ENCODE results near the gene RIMS1.

RIMS1 gene

GRCh38 chr6:71886184-71887005, at the start of gene RIMS1:
Gene RIMS1 (plus strand): TSS chr6:71886550. CDS start chr6:71887024, 474 bp downstream.
- in situ Hi-C loops (cut with HindIII; ENCODE audit: low sequenced_read_pairs) = no loop called here

GRCh38 chr6:71851214-71851613, 35.1 kb upstream of the RIMS1 start:
- in situ Hi-C loops (cut with HindIII; ENCODE audit: low sequenced_read_pairs) = no loop called here

GRCh38 chr6:71852948-71853347, 33.4 kb upstream of the RIMS1 start:
- in situ Hi-C loops (cut with HindIII; ENCODE audit: low sequenced_read_pairs) = no loop called here

GRCh38 chr6:71855406-71855805, 30.9 kb upstream of the RIMS1 start:
- in situ Hi-C loops (cut with HindIII; ENCODE audit: low sequenced_read_pairs) = no loop called here

- in situ Hi-C loops (cut with HindIII; ENCODE audit: low sequenced_read_pairs) = no loop called here
These were observed 7.3 kb upstream of the RIMS1 start for GRCh38 chr6:71879016-71879415.

GRCh38 chr6:71887006-71887743, 825 bp downstream of the RIMS1 start:
- in situ Hi-C loops (cut with HindIII; ENCODE audit: low sequenced_read_pairs) = no loop called here

GRCh38 chr6:71887744-71888230, 1.4 kb downstream of the RIMS1 start:
- in situ Hi-C loops (cut with HindIII; ENCODE audit: low sequenced_read_pairs) = no loop called here

GRCh38 chr6:71888756-71889340, 2.5 kb downstream of the RIMS1 start:
- in situ Hi-C loops (cut with HindIII; ENCODE audit: low sequenced_read_pairs) = no loop called here

GRCh38 chr6:71889366-71889765, 3.0 kb downstream of the RIMS1 start:
- in situ Hi-C loops (cut with HindIII; ENCODE audit: low sequenced_read_pairs) = no loop called here

- in situ Hi-C loops (cut with HindIII; ENCODE audit: low sequenced_read_pairs) = no loop called here
These were observed 6.3 kb downstream of the RIMS1 start for GRCh38 chr6:71892641-71893040.

GRCh38 chr6:71900642-71901041, 14.3 kb downstream of the RIMS1 start:
- in situ Hi-C loops (cut with HindIII; ENCODE audit: low sequenced_read_pairs) = no loop called here

- in situ Hi-C loops (cut with HindIII; ENCODE audit: low sequenced_read_pairs) = no loop called here
These were observed 15.9 kb downstream of the RIMS1 start for GRCh38 chr6:71902261-71902660.

GRCh38 chr6:71906813-71907212, 20.5 kb downstream of the RIMS1 start:
- in situ Hi-C loops (cut with HindIII; ENCODE audit: low sequenced_read_pairs) = no loop called here

- in situ Hi-C loops (cut with HindIII; ENCODE audit: low sequenced_read_pairs) = no loop called here
These were observed 21.9 kb downstream of the RIMS1 start for GRCh38 chr6:71908162-71908765.

- in situ Hi-C loops (cut with HindIII; ENCODE audit: low sequenced_read_pairs) = no loop called here
These were observed 27.3 kb downstream of the RIMS1 start for GRCh38 chr6:71913444-71914234.

GRCh38 chr6:71929047-71929446, 42.7 kb downstream of the RIMS1 start:
- in situ Hi-C loops (cut with HindIII; ENCODE audit: low sequenced_read_pairs) = no loop called here

- in situ Hi-C loops (cut with HindIII; ENCODE audit: low sequenced_read_pairs) = no loop called here
These were observed 47.5 kb downstream of the RIMS1 start for GRCh38 chr6:71933881-71934280.

GRCh38 chr6:71965404-71965803, 79.1 kb downstream of the RIMS1 start:
- in situ Hi-C loops (cut with HindIII; ENCODE audit: low sequenced_read_pairs) = no loop called here

GRCh38 chr6:71967436-71967835, 81.1 kb downstream of the RIMS1 start:
- in situ Hi-C loops (cut with HindIII; ENCODE audit: low sequenced_read_pairs) = no loop called here

- in situ Hi-C loops (cut with HindIII; ENCODE audit: low sequenced_read_pairs) = no loop called here
These were observed 91.5 kb downstream of the RIMS1 start for GRCh38 chr6:71977884-71978283.
